Caco-2 (cell line): ENCODE results near the gene PLEKHG7. TPM values are rescaled to one million over a fixed set of nuclear protein-coding genes. Genes with fewer than 3 reads are reported as not detected.

Source experiments
- BruUV-seq: library from RNA; stranded (reverse); fragments of 400-500 nt; replicated peaks from 2 replicates; lab custom pipeline; 2021; lab: Mats Ljungman, UMichigan
- CTCF ChIA-PET: fragments of 300-600 bp; sonication (Branson Sonifier 250); formaldehyde crosslinking; loops from one replicate; lab custom pipeline; 2022; ENCODE audit warnings: antibody characterized with exemption; lab: Charles Lee
- POLR2A ChIA-PET: fragments of 300-600 bp; sonication (Branson Sonifier 250); formaldehyde crosslinking; loops from one replicate; lab custom pipeline; 2022; ENCODE audit warnings: antibody characterized with exemption; lab: Charles Lee
- DNase-seq, 2 experiments: peaks; one replicate each; pipeline versions ENCODE4 v3.0.0 to v3.0.0-alpha.2; 2020 to 2022
- H3K27me3 ChIP-seq: replicated peaks from 2 replicates; pipeline ENCODE4 v1.6.0; 2011; ENCODE audit warnings: low read length; ENCODE audit not compliant: control insufficient read depth, insufficient read depth
- H3K36me3 ChIP-seq: 2 replicates; pipeline ENCODE4 v1.5.1; 2011; ENCODE audit warnings: low read length; ENCODE audit not compliant: control insufficient read depth, insufficient read depth
- H3K4me1 ChIP-seq: fragments of 250-450 bp; sonication (Bioruptor Pico); 2 replicates; pipeline ENCODE4 v1.5.1; 2020; ENCODE audit warnings: mild to moderate bottlenecking
- H3K4me3 ChIP-seq: 2 replicates; pipeline ENCODE4 v1.5.1; 2011; ENCODE audit warnings: low read depth, mild to moderate bottlenecking, control low read depth, low read length
- H3K9me3 ChIP-seq: fragments of 250-450 bp; sonication (Bioruptor Pico); 2 replicates; pipeline ENCODE4 v1.5.1; 2020; ENCODE audit warnings: mild to moderate bottlenecking, moderate library complexity
- H3K27ac Mint-ChIP-seq: one replicate; pipeline ENCODE4 v1.8.0; 2022; ENCODE audit warnings: mixed read lengths; ENCODE audit not compliant: unreplicated experiment
- H3K27me3 Mint-ChIP-seq: one replicate; pipeline ENCODE4 v1.8.0; 2022; ENCODE audit warnings: mixed read lengths; ENCODE audit not compliant: insufficient read depth, unreplicated experiment
- H3K36me3 Mint-ChIP-seq: one replicate; pipeline ENCODE4 v1.8.0; 2022; ENCODE audit warnings: mild to moderate bottlenecking, mixed read lengths; ENCODE audit not compliant: insufficient read depth, unreplicated experiment
- H3K4me1 Mint-ChIP-seq: one replicate; pipeline ENCODE4 v1.8.0; 2022; ENCODE audit warnings: low read depth, mixed read lengths; ENCODE audit not compliant: unreplicated experiment
- H3K4me3 Mint-ChIP-seq: one replicate; pipeline ENCODE4 v1.8.0; 2022; ENCODE audit warnings: mild to moderate bottlenecking, moderate library complexity, mixed read lengths; ENCODE audit not compliant: unreplicated experiment
- H3K9me3 Mint-ChIP-seq: one replicate; pipeline ENCODE4 v1.8.0; 2022; ENCODE audit warnings: mixed read lengths; ENCODE audit not compliant: unreplicated experiment
- intact Hi-C: fragments of 100-400 bp; cut with micrococcal nuclease; formaldehyde crosslinking; loops from one replicate; pipeline ENCODE4 v1.10.0; 2022; ENCODE audit not compliant: unreplicated experiment
- total RNA-seq: library from RNA; stranded (reverse); gene quantifications from 2 replicates; pipeline ENCODE4 v1.2.3, GENCODE V29; 2022
- TF ChIP-seq, protein P1 (sequence below), 2 experiments: fragments of 200-600 bp in 1 of 2; IDR thresholded peaks; 1 replicate in 1 of 2; 2 replicates in 1 of 2; pipeline versions ENCODE4 v1.5.1 to v1.8.0; 2011 to 2022; ENCODE audit warnings: antibody characterized with exemption in 1 of 2, control low read depth in 1 of 2, inconsistent platforms in 1 of 2, low read depth in 1 of 2, low read length in 1 of 2, mild to moderate bottlenecking in 1 of 2, moderate library complexity in 1 of 2; ENCODE audit not compliant: insufficient read depth in 1 of 2, severe bottlenecking in 1 of 2, unreplicated experiment in 1 of 2

Gene PLEKHG7
- total RNA-seq, 1 experiment from 2014 or later, result 0.23 TPM

GRCh38 chr12:92695577-92695976 is 7.2 kb upstream of the PLEKHG7 start:
- no peaks in the 10 kb centered on the region for H3K27me3 ChIP-seq
- no peaks in the 10 kb centered on the region for H3K4me1 Mint-ChIP-seq
- H3K27ac Mint-ChIP-seq, result no peak overlapping the region
- TF ChIP-seq, protein P1, sequence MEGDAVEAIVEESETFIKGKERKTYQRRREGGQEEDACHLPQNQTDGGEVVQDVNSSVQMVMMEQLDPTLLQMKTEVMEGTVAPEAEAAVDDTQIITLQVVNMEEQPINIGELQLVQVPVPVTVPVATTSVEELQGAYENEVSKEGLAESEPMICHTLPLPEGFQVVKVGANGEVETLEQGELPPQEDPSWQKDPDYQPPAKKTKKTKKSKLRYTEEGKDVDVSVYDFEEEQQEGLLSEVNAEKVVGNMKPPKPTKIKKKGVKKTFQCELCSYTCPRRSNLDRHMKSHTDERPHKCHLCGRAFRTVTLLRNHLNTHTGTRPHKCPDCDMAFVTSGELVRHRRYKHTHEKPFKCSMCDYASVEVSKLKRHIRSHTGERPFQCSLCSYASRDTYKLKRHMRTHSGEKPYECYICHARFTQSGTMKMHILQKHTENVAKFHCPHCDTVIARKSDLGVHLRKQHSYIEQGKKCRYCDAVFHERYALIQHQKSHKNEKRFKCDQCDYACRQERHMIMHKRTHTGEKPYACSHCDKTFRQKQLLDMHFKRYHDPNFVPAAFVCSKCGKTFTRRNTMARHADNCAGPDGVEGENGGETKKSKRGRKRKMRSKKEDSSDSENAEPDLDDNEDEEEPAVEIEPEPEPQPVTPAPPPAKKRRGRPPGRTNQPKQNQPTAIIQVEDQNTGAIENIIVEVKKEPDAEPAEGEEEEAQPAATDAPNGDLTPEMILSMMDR (IDR thresholded peaks at IDR 0.05; ENCODE audit: insufficient read depth in 1 of 2, low read depth in 1 of 2, low read length in 1 of 2, severe bottlenecking in 1 of 2, unreplicated experiment in 1 of 2), result no peak
- peaks cover 12% of the 10 kb centered on the region for H3K9me3 ChIP-seq
- no peaks in the 10 kb centered on the region for H3K27me3 Mint-ChIP-seq
- H3K36me3 Mint-ChIP-seq, result no peaks in the 10 kb centered on the region
- POLR2A ChIA-PET, result no interaction called here
- no peak for DNase-seq
- intact Hi-C loops, result no loop called here
- CTCF ChIA-PET, result no interaction called here
- H3K36me3 ChIP-seq, result no peaks in the 10 kb centered on the region
- H3K4me3 ChIP-seq, result no peak overlapping the region
- peaks cover 10% of the 10 kb centered on the region for H3K9me3 Mint-ChIP-seq
- BruUV-seq, result no TSS peak
- H3K4me1 ChIP-seq, result no peaks in the 10 kb centered on the region
- no peak overlapping the region for H3K4me3 Mint-ChIP-seq

DNA sequence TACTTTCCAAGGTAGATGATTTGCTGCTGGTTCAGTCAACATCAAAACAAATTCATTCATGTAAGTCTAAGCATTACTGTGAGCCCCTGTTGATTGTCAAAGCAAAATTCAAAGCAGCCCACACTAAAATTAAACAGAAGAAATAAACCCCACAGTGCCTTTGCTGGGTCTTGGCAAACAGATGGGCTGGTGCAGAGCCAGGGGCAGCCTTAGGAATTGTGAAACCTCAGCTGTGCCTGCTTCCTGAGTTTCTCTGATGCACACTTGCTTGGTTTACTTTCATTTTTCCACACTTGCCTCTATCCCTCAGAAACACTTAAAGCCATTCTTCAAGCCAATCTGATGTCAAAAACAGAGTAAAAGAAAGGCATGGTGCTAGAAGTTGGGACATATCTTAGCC is 6.6 kb upstream of the PLEKHG7 start:
- Mint-ChIP-seq H3K27ac (no peak overlapping the region), H3K27me3 (no peaks in the 10 kb centered on the region), H3K36me3 (no peaks in the 10 kb centered on the region), H3K9me3 (peaks cover 10% of the 10 kb centered on the region), H3K4me1 (no peaks in the 10 kb centered on the region), H3K4me3 (no peak overlapping the region)
- no peak for DNase-seq
- H3K4me1 ChIP-seq, result no peaks in the 10 kb centered on the region
- ChIA-PET POLR2A (no interaction called here), CTCF (no interaction called here)
- TF ChIP-seq, protein P1 (IDR thresholded peaks at IDR 0.05; ENCODE audit: insufficient read depth in 1 of 2, low read depth in 1 of 2, low read length in 1 of 2, severe bottlenecking in 1 of 2, unreplicated experiment in 1 of 2), result no peak
- intact Hi-C loops, result no loop called here
- H3K9me3 ChIP-seq, result peaks cover 12% of the 10 kb centered on the region
- no peak overlapping the region for H3K4me3 ChIP-seq
- BruUV-seq, result no TSS peak
- no peaks in the 10 kb centered on the region for H3K36me3 ChIP-seq
- H3K27me3 ChIP-seq, result no peaks in the 10 kb centered on the region

DNA sequence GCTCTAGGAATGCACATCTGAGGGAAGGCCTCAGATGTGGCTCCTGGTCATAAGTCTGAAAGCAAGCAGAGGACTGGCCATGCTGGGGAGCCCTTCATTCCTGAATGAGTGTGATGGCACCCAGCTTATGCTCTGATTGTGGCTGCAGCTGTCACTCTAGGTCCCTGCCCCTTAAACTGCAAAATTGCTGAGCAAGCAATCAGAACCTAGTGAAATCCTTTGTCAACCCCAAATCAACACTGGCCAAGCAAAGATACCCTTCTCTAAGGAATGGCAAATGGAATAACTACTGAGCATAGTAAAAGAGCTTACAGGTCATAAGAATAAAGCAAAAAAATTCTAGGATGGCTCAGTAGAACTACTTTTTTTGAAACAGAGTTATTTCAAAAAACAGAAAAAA is 4.3 kb upstream of the PLEKHG7 start:
- H3K27ac Mint-ChIP-seq, result no peak overlapping the region
- peaks cover 11% of the 10 kb centered on the region for H3K4me1 ChIP-seq
- peaks cover 7% of the 10 kb centered on the region for H3K9me3 ChIP-seq
- TF ChIP-seq, protein P1 (IDR thresholded peaks at IDR 0.05; ENCODE audit: insufficient read depth in 1 of 2, low read depth in 1 of 2, low read length in 1 of 2, severe bottlenecking in 1 of 2, unreplicated experiment in 1 of 2), result no peak
- H3K36me3 ChIP-seq, result no peaks in the 10 kb centered on the region
- intact Hi-C loops, result no loop called here
- no peak overlapping the region for H3K4me3 ChIP-seq
- no peak overlapping the region for H3K4me3 Mint-ChIP-seq
- no peaks in the 10 kb centered on the region for H3K27me3 Mint-ChIP-seq
- peaks cover 13% of the 10 kb centered on the region for H3K4me1 Mint-ChIP-seq
- POLR2A ChIA-PET, result no interaction called here
- H3K9me3 Mint-ChIP-seq, result peaks cover 10% of the 10 kb centered on the region
- no TSS peak for BruUV-seq
- CTCF ChIA-PET, result no interaction called here
- DNase-seq, result no peak
- H3K36me3 Mint-ChIP-seq, result no peaks in the 10 kb centered on the region
- H3K27me3 ChIP-seq, result no peaks in the 10 kb centered on the region
